GM21367 (cell line): ENCODE data around the gene SOWAHD.

Source experiments
- ATAC-seq: cut with Tn5 transposase; IDR thresholded peaks from one replicate; pipeline ENCODE4 v1.9.1; 2021; ENCODE audit not compliant: unreplicated experiment

SOWAHD gene

GRCh38 chrX:119809185-119809666, 50.8 kb downstream of the SOWAHD start:
- no peak for ATAC-seq
